ENCODE measurements around the gene NEB.
"Not testable (repeated sequence)": the region's sequence is repeated elsewhere in the genome, so short reads cannot be mapped to it uniquely, and the experiment has no call there.

The NEB gene

DNA sequence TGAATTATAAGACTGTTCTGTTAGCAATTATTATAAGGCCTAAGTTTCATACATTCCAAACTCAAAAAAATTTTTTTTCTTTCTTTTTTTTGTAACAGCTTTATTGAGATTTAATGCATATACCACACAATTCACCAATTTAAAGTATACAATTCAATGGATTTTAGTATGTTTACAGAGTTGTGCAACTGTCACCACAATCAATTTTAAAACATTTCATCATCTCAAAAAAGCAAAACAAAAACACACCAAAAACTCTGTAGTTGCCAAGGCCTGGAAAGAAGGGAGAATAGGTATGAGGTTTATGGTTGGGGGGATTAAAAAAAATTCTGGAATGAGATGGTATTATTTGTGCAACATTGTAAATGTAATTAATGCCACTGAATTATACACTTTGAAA, 36.1 kb downstream of the NEB start:
- DNase-seq = not testable (repeated sequence)

DNA sequence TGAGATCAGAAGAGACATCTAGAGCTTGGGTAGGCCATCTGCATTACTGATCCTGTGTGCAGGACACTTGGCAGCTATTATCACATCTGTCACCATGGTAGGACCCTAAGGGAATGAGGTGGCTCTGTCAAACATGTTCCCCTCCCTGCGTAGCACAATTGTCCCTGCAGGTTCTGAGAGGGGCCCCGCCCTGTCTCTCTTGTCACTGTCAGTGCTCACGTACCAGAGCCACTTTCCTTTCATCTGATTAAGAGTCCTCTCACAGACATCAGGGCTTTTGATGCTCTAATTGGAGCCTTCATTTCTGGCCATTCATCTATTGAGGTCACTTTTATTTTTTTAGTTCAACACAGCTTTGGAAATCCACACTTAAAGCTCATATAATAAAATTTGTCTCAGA, 38.5 kb downstream of the NEB start:
- DNase-seq = no peak

DNA sequence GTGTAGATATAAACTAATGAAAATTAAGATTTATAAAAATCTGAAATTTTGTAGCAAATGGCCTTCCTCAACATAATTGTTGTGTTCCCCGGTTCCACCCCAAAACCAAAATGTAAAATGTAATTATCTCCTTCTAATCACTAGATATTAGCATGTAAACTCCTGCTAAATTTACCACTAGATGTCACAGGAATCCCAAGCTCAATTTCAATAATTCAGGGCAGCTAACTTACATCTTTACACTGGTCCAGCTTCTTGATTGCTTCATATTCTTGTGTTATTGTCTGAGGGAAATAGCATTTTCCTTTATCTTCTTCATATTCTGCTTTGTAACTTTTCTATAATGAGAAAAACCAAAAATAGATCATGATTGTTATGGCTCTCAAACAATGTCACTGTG, 42.6 kb downstream of the NEB start:
- DNase-seq = no peak

DNA sequence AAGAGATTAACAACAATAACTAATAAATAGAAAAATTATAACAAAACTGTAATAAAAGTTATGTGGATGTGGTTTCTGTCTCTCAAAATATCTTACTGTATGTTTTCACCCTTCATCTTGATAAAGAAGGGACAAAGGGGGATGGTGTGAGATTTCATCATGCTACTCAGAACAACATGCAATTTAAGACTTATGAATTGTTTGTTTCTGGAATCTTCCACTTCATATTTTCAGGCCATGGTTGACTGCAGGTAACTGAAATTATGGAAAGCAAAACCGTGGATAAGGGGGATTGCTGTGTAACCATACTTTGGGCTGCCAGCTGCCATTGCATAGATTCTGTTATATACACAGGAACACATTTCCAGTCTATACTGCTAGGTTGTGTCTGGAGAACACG, 45.6 kb downstream of the NEB start:
- no peak for DNase-seq

DNA sequence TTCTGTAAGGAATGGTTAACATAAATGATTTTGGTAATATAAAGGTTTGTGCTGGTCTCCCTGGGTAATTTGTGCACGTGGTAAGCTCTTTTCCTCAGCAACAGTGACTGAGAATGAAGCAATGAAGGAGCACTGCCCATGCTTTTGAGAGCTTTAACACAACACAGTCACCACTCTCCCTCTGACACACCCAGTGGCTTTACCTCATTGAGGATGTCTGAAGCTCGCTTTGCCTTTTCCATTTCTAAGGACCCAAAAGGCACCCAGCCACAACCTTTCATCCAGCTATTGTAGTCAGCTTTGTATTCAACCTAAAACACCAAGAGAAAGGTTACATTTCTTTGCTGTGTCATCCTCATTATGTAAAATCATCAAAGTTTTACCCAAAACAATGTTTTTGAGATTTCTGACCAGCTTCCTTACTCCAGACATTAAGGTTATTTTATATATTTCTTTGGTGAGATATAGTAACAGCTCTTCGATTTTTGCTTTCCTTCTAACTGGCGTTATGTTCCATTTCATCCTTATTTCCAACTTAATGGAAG, 51.7 kb downstream of the NEB start:
- DNase-seq = no peak

DNA sequence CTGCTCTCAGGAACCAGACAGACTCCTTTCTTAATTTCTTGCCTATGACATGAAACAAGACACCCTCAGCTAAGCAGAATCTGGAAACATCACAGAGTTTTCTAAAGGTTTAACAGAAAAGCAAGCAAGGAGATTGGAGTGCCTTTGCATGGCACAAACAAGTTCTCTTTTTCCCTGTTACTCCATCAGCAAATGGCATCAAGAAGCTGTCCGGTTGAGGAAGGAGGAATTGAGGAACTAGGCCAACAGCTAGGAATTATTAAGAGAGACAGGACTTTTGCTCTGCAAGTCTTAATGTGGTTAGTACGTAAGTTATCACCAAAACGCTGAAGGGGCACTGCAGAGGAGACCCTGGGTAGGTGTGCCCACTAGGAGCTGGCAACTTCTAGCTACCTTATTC, 53.2 kb downstream of the NEB start:
- no peak for DNase-seq

DNA sequence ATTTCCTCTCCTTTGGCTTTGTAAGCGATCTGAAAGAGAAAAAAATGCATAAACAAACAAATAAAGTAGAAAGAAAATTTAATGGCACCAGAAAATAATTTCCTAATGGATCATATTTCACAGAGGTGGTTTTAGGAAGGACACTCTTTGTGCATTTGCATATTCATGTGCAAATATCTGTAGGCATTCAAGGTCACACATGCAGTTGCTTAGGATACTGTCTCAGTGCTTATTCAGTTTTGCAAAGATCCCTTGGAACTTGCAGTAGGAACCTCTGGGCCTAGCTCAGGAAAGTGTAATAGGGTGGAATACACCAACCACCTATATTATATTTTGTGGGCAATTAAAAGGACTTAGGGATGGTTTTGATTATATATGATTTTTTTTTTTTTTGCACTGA, 54.3 kb downstream of the NEB start:
- peak; percentile 25 for DNase-seq

DNA sequence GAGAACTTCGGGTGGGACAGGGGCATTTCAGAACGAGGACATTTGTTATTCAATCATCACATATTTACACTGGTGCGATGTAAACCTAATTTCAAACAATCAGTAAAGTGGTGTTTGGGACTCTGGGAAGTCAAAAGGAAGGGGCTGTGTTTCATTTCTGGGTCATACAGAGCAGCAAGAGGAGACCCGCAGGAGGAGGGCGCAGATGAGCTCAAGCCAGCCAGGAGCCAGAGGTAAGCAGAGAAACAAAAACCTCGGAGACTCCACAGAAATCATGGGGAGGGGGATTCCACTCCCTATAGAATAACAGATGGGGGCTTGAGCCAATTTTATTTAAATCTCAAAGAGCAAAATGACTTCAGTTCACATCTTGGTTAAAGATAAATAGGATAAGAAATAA, 55.4 kb downstream of the NEB start:
- DNase-seq = no peak

DNA sequence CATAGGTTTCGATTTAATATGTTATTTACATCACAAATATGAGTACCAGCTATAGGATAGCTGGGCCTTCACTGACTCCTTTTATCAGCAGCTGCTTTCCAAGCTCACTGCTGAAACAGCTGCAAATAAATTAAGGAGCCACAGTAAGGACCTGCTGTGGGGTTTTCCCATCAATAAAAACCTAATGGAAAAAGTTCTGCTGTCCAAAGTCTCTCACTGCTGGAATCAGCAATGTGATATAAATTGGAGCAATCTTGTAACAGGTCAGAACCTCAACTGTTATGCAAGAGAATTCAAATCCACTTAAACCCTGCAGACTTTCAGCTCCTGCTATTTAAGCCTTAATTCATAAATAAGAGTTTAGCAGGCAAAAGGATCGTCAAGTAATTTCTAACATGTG, 61.3 kb downstream of the NEB start:
- DNase-seq = no peak

DNA sequence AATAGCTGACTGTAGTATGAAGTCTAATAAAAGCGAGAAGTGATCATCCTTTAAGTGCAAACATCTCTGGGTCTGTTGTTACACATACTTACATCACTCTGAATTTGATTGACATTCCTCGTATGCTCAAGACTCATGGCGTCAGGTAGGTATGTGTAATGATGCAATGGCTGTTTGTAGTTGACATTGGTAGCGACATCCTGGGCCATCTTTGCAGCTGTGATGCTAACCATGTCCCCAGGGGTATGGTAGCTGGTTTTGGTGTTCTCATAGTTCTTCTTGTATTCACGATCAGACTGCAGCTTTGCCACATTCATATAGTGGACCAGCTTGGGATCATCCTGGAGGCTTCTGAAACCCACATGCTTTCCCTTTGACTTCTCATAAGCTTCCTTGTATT, 62.0 kb downstream of the NEB start:
- DNase-seq = no peak

DNA sequence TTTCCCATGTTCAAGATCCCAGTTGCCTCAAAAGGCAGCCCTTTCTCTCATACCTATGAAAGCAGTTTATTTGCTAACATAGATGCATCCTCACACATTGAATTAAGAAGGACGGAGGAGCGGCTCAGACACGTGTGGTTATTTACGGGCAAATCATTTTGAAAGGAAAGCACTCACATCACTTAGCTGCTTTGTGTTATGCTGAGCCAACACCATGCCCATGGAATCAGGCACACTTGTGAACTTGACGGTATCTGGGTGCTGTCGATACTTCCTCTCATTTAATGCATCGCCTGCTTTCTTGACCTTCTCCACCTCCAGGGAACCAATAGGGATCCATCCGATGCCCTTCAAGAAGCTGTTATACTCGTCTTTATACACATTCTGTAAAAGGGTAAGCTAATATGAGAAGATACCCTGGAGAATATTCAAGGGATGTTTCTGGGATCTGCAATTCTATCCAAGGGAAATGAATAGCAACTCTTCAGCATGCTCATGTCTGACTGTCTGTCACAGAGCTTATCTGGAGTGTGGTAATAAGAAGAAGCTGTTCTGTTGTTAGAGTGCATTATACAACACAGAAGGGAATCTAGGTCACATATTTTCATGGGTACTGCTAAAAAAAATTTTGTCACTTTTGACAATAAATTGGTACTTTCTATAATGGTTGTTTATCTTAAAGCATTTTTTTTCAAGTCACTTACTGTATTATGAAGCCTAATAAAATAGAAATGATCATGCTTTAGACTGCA, 63.3 kb downstream of the NEB start:
- no peak for DNase-seq

DNA sequence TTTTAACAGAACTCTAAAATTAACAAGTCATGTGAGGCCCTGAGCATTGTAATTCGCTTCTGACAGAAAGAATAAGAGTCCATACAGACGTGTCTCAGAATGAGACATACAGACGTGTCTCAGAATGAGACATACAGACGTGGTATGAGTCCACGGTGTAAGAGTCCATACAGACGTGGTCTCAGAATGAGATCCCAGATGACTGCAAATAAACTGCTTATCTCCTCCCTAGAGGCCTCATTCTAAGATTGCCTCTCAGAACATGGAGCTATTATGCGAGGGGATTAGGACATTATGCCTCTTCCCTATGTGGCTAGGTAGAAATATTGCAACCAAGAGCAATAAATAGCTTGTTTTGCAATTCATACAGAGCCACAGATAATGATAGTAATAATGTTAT, 63.9 kb downstream of the NEB start:
- DNase-seq = no peak

DNA sequence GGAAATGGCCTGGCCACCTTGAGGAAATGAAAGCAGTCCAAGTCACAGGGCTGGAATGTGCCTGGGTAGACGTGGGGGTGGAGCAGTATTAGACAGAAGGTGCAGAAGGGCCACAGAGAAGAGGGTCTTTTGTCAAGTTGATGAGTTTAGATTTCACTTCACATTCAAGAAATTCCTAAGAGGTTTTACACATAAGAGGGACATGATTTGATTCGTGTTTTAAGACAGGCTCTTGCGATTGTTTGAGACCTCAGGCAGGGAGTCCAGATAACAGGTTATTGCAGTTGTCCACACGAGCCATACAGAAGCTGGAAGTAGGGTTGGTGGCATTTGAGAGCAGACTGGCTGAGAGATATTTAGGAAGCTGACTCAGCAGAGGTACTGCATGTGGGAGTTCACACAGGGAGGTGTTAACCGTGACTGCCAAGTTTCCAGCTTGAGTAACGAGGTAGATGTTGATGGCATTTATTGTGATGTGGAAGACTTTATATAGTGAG, 64.6 kb downstream of the NEB start:
- no peak for DNase-seq

DNA sequence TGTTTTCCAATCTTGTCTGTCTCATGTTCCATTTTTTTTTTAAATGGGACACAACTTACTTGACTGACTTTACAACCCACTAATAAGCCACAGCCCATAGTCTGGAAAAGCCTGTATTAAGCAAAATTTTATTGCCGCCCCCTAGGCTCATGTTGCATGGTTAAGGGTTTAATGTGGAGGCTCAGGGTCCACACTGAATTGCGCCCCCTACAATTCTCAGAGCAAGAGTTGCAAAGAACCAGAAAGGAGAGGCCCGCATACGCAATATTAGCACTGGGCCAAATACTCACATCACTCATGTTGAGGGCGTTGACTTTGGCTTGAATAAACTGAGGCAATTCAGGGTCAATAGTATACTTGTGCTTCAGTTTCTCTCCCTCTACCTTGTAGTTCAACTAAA, 65.5 kb downstream of the NEB start:
- no peak for DNase-seq

DNA sequence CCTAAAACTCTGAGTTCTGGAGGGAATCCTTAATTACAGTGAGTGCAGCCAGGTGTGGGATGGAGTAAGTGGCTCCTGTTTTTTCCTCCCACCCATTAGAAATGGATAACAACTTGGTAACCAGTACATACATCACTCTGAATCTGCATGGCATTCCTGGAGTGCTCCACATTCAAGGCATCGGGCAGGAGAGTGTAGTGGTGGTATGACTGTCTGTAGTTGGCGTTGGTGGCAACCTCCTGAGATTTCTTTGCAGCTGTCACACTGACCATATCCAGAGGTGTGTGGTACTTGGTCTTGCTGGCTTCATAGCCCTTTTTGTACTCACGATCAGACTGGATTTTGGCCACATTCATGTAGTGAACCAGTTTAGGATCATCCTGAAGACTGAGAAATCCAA, 68.3 kb downstream of the NEB start:
- DNase-seq = no peak

DNA sequence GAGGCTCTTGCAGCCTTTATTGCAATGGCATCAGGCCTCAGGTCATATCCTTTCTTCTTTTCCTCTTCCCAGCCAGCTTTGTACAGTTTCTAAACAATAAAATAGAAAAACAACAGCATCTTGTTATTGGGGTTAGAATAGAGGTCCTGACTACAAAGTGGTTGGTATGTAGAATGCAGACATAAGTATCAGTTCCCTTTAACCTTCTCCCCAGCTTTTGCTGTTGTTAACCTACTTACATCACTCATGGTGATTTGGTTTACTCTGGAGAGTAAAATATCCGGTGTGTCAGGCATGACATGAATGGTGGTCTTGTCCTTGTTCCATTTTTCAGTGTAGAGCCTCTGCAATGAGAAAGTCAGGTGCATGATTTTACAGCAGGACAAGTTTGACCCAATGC, 69.8 kb downstream of the NEB start:
- DNase-seq = no peak

DNA sequence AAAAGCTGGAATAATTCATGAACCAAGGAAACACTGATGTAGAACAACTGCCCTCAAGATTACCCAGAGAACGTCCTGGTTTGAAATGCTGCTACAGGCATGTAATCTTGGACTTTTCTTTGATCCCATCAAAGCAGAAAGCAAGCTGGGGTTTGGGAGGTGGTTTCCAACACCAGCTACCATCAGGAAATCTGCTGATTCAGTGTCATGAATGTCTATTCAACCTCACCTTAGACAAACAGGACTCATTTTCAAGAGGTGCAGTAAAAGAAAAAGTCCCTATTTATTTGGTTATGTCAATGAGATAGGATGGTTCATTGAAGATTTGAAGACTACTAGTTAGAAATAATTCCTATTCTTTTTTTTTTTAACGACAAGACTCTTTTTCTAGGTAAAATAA, 72.7 kb downstream of the NEB start:
- no peak for DNase-seq

DNA sequence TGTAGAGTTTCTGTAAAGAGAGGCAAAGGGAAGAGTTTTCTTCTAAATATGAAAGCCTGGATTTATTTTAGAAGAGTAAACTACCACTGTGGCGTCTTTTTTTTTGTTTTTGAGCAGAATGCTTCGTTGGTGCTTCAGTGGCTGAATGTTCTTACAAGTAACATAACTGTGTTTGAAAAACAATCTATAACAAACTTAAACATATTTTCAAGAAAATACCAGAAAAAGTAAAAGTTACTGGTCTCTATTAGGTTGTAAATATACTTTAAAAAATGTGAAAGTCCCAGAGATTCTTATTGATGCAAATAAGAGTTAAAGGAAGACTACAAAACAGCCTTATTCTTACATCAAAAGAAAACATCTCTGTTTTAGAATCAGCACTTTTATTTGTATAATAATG, 76.2 kb downstream of the NEB start:
- DNase-seq = no peak

DNA sequence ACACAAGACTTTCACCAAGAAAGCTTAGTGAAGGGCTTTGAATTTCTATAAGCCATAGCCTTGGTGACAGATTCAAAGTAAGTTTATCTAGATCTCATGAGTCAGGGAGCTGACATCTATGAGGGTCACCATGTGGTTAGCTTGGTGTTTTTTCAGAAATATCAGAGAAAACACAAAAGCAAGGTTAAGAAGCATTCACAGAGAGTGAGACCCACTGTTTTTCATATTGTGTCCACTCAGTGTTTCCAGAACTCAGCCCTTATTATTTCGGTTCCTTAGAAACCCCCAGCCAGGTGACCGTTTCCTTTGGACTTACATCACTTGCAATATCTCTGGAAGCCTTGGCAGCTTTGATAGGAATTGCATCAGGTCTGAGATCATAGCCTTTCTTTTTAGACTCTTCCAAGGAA, 76.6 kb downstream of the NEB start:
- no peak for DNase-seq

DNA sequence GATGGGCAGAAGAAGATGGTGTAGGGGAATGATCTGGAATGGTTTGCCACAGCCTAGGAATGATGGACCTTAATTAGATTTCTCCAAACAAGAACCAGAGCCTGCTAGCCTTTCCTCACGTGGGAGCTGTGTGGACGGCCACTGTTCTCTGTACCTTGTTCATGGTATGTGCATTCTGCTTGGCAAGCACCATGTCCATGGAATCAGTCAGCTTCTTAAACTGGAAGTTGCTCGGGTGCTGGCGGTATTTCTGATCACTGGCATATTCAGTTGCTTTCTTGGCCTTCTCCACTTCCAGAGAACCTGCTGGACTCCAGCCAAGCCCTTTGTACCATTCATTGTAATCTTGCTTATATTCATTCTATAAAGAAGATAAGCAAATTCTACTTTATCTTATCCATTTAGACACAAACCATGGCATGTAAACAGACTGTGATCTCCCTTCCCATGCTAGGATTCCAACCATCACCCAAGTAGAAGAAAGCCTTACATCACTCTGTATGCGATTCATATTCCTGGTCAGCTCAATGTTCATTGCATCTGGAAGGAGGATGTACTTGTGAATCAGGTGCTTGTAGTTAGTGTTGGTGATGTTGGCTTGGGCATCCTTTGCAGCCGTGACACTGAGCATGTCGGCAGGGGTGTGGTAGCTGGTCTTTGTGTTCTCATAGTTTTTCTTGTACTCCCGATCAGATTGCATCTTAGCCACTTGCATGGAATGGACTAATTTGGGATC, 78.4 kb downstream of the NEB start:
- no peak for DNase-seq

DNA sequence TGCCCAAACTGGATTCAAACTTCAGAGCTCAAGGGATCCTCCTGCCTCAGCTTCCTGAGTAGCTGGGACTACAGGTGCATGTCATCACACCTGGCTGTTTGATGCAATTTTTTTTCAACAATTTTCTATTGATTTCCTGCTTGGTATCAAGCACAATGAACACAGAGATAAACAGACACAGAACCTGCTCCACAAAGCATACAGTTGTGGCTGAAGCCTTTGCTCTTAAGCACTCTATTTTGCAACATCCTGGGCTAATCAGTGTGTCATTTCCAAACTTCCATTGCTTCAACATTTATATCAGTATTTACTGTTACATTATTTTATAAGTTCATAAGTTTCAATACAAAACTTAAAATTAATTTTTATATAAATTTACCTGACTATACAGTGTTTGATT, 79.4 kb downstream of the NEB start:
- no peak for DNase-seq

DNA sequence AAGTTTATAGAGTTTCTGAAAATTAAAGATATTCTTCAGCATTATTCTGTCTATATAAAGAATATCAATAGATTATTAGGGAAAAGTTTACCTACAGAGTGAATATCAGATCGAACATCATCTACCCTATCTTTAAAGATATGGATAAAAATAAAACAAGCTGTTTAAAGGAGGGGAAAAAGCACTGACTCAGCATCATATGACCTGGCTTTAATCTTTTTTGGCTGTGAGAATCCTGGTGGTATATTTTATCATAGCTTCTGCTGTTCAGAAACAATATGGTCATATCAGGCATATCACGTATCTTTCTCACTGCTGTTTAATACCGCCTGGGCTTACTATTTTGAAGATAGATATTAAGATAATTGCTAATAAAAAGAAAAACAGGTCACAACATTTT, 80.2 kb downstream of the NEB start:
- no peak for DNase-seq

DNA sequence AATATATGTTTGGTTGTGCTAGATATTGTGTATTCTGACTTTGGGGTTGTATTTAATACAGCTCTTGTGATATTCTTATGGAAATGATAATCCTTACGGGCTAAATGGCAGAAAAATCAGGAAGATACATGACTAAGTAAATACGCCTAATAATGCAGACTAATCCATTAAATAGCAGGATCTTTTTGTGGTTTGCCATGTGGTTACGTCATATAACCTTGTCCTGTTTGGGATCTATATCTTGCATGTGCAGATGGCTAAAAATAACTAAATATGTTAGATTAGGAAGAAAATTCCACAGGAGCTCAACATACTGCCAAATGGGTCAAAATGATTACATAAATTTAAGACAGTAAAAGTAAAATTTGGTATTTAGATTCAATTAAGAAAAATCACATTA, 83.0 kb downstream of the NEB start:
- DNase-seq = no peak

DNA sequence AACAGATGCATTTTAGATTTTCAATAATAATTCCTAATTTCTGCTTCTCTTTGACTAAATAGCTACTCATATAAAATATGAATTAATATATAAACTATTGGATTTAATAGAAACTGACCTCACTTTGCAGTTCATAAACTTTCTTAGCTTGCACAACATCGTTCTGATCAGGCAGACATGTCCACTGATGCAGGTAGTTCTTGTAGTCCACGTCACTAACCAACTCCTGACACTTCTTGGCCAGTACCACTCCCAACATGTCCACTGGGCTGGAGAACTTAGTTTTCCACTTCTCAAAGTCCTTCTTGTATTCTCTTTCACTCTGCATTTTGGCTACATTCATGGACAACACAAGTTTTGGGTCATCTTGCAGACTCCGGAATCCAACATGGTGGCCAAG, 83.8 kb downstream of the NEB start:
- DNase-seq = no peak

DNA sequence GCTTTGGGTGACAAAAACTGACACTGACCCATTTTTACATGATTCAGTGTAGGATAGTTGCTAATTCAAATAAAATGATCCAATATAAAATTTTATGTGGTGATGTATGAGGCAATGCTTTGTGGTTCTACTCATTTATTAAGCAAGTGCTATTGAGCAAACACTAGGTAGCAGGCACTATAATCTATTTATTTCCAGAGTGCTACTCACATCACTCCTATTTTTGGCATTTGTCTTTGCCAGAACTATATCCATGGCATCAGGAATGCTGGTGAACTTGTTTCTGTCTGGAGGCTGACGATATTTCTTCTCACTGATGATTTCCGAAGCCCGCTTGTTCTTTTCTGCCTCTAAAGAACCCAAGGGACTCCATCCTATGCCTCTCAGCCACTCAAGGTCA, 84.3 kb downstream of the NEB start:
- DNase-seq = no peak

All from NCI-H1048 (cell line).